IPS-15b (cell line): ENCODE results near the gene ADIPOR1.

Experiments
- H3K27me3 ChIP-seq: one replicate; pipeline ENCODE4 v1.6.1; 2013; ENCODE audit warnings: low read length; ENCODE audit not compliant: control insufficient read depth, insufficient read depth
- H3K36me3 ChIP-seq: one replicate; pipeline ENCODE4 v1.6.1; 2013; ENCODE audit warnings: low read length; ENCODE audit not compliant: control insufficient read depth, insufficient read depth
- H3K4me1 ChIP-seq: one replicate; pipeline ENCODE4 v1.6.1; 2013; ENCODE audit warnings: mild to moderate bottlenecking, low read length; ENCODE audit not compliant: control insufficient read depth, insufficient read depth
- H3K4me3 ChIP-seq: one replicate; pipeline ENCODE4 v1.5.1; 2013; ENCODE audit warnings: low read depth, low read length
- H3K9ac ChIP-seq: one replicate; pipeline ENCODE4 v1.6.1; 2013; ENCODE audit warnings: low read depth, mild to moderate bottlenecking, low read length
- H3K9me3 ChIP-seq: one replicate; pipeline ENCODE4 v1.6.1; 2013; ENCODE audit warnings: mild to moderate bottlenecking, low read length; ENCODE audit not compliant: control insufficient read depth, insufficient read depth

Gene ADIPOR1

DNA sequence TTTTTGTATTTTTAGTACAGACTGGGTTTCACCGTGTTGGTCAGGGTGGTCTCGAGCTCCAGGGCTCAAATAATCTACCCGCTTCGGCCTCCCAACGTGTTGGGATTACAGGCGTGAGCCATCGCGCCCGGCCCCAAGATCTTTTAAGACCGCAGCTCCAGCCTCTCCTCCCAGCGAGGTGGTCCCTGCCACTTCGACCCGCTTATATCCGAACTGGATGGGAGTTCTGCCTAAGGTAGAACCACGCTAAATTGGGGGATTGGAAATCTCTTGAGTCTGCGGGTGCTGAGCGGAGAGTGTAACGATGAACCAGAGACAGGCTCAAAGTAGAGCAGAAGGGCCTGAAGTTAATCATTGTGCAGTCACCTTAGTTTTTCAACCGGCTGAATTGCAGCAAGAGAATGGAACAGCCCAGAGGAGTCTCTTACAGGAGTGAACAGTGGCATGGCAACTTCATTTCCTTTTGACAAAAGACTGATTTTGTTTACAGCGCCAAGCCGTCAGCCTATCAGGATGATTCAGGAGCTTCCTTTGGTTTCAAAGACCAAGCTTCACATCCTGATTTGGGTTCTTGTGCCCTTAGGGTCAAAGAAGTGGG is 9.7 kb upstream of the ADIPOR1 start:
- peak overlapping the region; percentile 67 for H3K4me3 ChIP-seq
- peaks cover 11% of the 10 kb centered on the region for H3K4me1 ChIP-seq
- H3K27me3 ChIP-seq: peaks cover 13% of the 10 kb centered on the region
- H3K9ac ChIP-seq: peak overlapping the region; percentile 3
- H3K9me3 ChIP-seq: no peaks in the 10 kb centered on the region
- H3K36me3 ChIP-seq: no peaks in the 10 kb centered on the region

DNA sequence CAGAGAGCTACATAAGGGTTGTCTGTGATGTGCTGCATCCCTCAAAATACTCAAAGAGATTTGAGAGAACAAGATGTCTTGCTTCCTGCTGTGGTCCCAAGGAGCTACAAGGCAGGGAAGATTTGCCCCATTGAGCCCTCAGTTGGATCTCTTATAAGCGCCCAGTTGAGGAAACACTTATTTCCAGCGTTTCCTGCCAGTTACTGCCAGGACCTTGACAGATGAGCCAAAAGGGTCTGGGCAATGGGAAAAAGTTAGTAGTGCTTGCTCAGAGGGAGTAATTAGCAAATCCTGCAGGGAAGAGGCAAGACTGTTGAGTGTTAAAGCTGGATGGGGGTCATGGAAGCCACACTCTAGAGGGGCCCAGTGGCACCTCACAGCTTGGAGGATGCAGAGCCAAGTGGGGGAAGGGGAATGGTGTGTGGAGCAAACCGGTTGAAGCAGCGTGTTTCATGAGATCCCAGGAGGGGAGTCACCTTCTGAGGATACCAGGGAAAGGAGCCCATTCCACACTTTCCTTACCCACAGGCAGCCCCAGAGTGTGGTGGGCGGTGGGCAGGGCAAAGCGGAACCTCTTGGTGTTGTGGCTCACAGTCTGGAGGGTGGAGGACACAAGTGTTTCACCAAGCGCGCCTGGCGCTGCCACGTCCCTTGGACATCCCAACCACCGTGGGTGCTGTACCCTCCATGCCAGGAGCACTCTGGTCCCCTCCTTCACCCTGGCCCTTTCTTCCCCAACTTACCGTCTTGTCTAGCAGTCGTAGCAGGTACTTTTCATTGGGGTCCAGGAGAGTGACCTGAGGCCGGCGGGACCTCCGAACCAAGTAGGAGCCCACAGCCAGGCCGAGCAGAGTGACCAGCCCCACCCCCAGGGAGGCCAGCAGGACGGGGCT is 8.1 kb upstream of the ADIPOR1 start:
- H3K9ac ChIP-seq: peak overlapping the region; percentile 82
- peaks cover 13% of the 10 kb centered on the region for H3K27me3 ChIP-seq
- peaks cover 4% of the 10 kb centered on the region for H3K36me3 ChIP-seq
- H3K4me3 ChIP-seq: peak overlapping the region; percentile 78
- no peaks in the 10 kb centered on the region for H3K9me3 ChIP-seq
- H3K4me1 ChIP-seq: peaks cover 11% of the 10 kb centered on the region

DNA sequence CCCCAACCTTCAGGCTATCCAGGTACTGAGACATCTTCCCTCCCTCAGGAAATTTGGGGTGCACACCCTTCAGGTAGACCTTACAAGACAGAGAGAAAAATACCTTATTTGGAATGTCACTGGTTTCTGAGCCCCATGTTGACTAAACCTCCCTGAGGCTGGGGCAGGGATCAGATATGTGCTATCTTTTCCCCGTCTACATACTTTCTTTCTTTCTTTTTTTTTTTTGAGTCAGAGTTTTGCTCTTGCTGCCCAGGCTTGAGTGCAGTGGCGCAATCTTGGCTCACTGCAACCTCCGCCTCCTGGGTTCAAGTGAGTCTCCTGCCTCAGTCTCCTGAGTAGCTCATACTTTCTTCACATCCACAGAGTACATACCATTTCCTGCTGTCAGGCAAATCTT is 7.3 kb upstream of the ADIPOR1 start:
- Histone ChIP-seq H3K27me3 (peaks cover 13% of the 10 kb centered on the region), H3K4me1 (peaks cover 11% of the 10 kb centered on the region), H3K4me3 (no peak overlapping the region), H3K36me3 (peaks cover 4% of the 10 kb centered on the region), H3K9ac (no peak overlapping the region), H3K9me3 (no peaks in the 10 kb centered on the region)

DNA sequence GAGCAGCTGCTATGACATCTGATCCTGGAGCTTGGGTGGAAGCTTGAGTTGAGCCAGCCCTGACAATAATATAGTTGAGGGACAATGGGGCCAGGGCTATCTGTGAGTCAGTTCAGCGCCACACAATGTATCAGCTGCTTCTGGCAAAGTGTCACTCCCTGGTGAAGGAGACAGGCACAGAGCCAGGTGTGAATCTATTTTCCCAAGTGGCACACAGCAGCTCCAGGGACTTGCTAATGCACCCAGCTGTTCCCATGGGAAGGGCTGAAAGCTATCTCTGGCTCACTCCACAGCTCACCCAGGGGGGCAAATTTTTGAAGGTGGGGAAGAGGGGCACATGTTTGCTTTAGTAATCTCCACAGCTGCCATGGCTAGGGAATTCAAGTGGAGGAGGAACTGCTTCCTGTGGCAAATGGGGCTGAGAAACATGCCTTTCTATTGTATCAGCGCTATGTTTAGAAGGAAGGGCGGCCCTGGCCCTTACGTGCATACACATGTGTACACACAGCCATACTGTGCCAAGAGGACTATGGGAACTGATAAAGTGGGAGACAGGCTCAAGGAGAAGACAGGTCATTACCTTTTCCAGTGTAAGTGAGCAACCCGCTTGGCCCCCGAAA is 6.8 kb upstream of the ADIPOR1 start:
- no peak overlapping the region for H3K9ac ChIP-seq
- no peaks in the 10 kb centered on the region for H3K9me3 ChIP-seq
- no peak overlapping the region for H3K4me3 ChIP-seq
- peaks cover 4% of the 10 kb centered on the region for H3K36me3 ChIP-seq
- H3K4me1 ChIP-seq: peaks cover 11% of the 10 kb centered on the region
- peaks cover 13% of the 10 kb centered on the region for H3K27me3 ChIP-seq

DNA sequence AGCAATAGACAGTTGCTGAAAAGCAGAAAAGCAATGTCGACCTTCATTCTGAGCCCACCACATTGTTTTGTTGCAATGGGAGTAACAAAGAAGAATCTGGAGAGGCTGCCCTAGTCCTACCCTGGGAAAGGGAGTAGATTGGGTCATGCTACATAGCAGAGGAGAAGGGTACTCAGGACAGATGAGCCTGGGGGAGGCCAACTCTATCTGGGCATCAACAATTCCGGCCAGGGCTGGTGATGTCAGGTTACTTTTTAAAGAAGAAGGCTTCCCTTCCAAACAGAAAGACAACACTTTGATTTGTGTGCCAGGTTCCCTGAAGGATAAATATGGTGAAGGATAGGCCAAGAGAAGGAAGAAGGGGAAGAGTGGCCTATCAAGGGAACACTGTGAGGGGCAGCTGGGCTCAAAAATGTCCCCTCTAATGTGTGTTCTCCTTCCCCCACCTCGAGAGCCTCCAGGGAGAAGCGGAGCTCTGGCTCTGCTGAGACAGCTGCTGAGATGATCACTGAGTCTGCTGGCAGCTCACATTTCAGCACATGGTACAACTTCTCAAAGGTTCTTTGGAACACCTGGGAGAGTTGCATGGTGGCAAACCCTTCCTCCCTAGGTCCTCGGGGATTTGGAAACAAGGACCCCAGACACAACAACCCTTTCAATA is 3.2 kb upstream of the ADIPOR1 start:
- Histone ChIP-seq H3K4me3 (no peak overlapping the region), H3K9ac (no peak overlapping the region), H3K4me1 (no peaks in the 10 kb centered on the region), H3K36me3 (peaks cover 4% of the 10 kb centered on the region), H3K9me3 (no peaks in the 10 kb centered on the region), H3K27me3 (no peaks in the 10 kb centered on the region)

DNA sequence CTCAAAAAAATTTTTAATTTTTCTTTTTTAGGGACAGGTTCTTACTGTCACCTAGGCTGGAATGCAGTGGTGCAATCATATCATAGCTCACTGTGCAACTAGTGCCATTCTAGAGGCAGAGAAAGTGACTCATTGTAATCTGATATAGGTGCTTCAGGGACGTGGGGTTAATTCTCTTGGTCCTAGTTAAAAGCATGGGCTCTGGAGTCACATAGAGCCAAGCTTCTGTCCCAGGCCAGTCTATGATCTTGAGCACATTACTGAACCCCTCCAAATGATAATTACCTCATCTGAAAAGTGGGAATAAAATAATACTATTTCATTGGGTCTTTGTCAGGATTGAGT is 1.1 kb upstream of the ADIPOR1 start:
- Histone ChIP-seq H3K36me3 (peaks cover 4% of the 10 kb centered on the region), H3K4me3 (no peak overlapping the region), H3K9me3 (no peaks in the 10 kb centered on the region), H3K9ac (no peak overlapping the region), H3K4me1 (no peaks in the 10 kb centered on the region), H3K27me3 (no peaks in the 10 kb centered on the region)

DNA sequence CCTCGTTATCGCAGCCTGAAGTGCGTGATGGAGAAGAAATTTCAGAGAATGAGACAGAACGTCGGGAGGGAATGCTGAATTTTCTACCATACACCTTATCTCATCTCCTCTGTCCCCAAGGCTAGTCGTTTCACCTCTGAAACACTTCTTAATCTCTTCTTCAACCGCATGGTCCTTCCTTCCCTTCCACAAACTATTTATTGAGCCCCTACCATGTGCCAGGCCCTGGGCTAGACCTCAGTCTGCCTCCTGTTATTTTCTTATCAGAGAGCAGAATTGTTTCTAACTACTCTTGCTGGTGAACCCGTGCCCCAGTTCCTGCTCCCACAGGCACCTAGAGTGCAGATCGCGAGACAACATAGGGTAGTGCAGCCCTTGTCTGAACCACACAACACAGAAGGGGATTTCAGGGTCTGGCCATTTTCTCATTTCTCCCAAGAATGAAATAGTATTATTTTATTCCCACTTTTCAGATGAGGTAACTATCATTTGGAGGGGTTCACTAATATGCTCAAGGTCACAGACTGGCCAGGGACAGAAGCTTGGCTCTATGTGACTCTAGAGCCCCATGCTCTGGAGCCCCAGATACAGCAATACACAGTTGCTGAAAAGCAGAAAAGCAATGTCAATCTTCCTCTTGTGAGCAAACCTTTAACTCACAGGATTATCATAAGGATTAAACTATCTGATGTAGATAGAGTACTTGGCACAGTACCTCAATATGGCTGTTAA is 598 bp upstream of the ADIPOR1 start:
- peak overlapping the region; percentile 96 for H3K4me3 ChIP-seq
- H3K27me3 ChIP-seq: no peaks in the 10 kb centered on the region
- peaks cover 4% of the 10 kb centered on the region for H3K36me3 ChIP-seq
- no peaks in the 10 kb centered on the region for H3K4me1 ChIP-seq
- H3K9ac ChIP-seq: peak overlapping the region; percentile 71
- H3K9me3 ChIP-seq: no peaks in the 10 kb centered on the region

DNA sequence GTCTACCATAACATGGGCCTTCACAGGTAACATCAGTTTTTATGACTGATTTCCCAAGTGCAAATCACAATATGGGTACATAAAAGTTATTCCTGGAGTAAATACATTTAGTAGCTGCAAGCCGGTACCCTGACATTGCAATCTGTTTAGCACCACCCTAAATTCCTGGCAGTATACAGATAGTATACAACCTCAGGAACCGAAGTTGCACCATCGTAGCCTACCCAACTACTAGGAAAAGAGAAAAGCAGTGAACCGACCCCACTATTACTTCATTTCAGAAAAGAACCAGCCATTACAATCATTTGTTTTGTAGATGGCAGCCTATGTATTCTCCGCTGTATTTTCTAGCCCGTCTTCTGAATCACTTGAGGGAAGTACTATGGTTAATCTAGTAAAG is 1.1 kb downstream of the ADIPOR1 start:
- Histone ChIP-seq H3K4me1 (no peaks in the 10 kb centered on the region), H3K27me3 (no peaks in the 10 kb centered on the region), H3K9ac (no peak overlapping the region), H3K36me3 (no peaks in the 10 kb centered on the region), H3K9me3 (no peaks in the 10 kb centered on the region), H3K4me3 (peak overlapping the region; percentile 87)

DNA sequence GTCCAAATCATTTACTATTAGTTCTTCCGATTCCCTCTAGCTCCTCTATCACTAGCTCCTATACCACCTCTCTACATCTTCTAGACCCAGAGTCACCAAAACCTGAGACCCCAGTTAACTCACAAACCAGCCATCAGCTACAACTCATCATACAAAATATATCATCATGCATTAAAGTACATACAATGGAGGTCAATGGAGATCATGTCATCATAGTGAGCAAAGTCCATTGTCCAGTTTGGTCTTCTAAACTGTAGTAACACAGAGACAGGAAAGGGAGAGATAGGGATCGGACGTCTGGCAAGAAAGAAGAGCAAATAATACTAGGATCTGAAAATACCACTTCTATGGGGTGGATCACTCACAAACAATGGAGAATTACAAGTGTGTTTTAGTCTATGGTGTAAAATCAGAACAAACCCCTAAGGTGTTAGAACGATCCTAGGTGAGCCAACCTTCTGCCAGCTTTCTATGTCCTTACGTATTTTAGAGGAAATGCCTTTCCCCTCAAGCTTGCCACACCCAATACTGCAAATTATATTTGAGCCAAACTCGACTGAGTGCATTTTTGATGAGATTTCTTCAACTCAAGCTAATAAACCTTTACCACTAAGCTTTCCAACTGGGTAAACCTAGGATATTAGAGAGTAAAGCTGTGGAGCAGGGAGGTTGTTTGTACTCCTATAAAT is 3.9 kb downstream of the ADIPOR1 start:
- H3K9me3 ChIP-seq: no peaks in the 10 kb centered on the region
- H3K27me3 ChIP-seq: no peaks in the 10 kb centered on the region
- no peak overlapping the region for H3K4me3 ChIP-seq
- H3K9ac ChIP-seq: no peak overlapping the region
- H3K4me1 ChIP-seq: no peaks in the 10 kb centered on the region
- H3K36me3 ChIP-seq: peaks cover 6% of the 10 kb centered on the region

DNA sequence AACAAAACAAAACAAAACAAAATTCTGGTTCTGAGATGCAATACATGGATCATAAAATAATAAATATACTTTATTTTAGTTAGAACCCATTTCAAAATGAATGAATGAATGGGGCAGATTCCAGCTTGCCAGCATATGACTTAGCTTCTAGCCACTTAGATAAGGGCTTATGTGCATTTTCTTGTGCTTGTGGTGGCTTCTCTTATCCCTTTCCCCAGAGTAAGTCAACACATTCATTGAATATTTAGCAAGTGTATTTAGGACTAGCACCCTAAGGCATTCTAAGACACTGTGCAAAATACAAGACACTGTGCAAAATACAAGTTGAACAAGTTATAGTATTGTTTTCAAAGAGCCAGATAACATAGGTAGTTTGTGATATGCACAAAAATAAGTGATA is 4.7 kb downstream of the ADIPOR1 start:
- Histone ChIP-seq H3K36me3 (peaks cover 7% of the 10 kb centered on the region), H3K27me3 (no peaks in the 10 kb centered on the region), H3K4me3 (no peak overlapping the region), H3K4me1 (no peaks in the 10 kb centered on the region), H3K9me3 (no peaks in the 10 kb centered on the region), H3K9ac (no peak overlapping the region)

DNA sequence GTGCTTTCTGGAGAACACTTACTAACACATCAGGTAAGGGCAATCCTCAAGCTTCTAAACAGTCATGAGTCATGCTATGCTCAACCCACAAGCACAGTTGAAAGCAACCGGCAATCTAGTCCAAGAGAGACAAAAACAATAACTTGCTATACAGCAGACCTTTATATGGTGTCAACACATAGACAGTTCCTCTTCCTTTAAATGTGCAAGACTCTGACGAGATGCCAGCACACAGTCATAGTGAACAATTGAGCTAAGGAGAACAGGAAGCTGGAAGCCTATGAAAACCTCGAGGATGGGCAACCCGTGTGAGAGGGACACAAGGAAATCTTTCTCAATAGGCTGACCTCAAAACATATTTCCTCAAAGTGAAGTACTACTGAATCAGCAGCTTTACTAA is 5.3 kb downstream of the ADIPOR1 start:
- no peaks in the 10 kb centered on the region for H3K9me3 ChIP-seq
- no peak overlapping the region for H3K4me3 ChIP-seq
- peaks cover 12% of the 10 kb centered on the region for H3K36me3 ChIP-seq
- no peak overlapping the region for H3K9ac ChIP-seq
- H3K4me1 ChIP-seq: no peaks in the 10 kb centered on the region
- H3K27me3 ChIP-seq: no peaks in the 10 kb centered on the region
